IMR-90 (cell line): Measurements from ENCODE around the gene PRKCA. TPM values are rescaled to one million over a fixed set of nuclear protein-coding genes. Genes with fewer than 3 reads are reported as not detected.

ENCODE experiments used
- ATAC-seq: fragments of 200-7000 bp; cut with Tn5 transposase; 2 replicates; pipeline ENCODE4 v1.9.1; 2020; ENCODE audit warnings: low read depth, mild to moderate bottlenecking, moderate library complexity
- BruUV-seq: library from RNA; stranded (reverse); fragments of 400-500 nt; replicated peaks from 2 replicates; lab custom pipeline; 2021; lab: Mats Ljungman, UMichigan
- CTCF ChIA-PET: fragments of 300-600 bp; formaldehyde crosslinking; extraction: SDS; loops from one replicate; lab custom pipeline; 2021; ENCODE audit warnings: antibody characterized with exemption; lab: Yijun Ruan, JAX
- POLR2A ChIA-PET: fragments of 300-600 bp; sonication (Branson Sonifier 250); formaldehyde crosslinking; loops from one replicate; lab custom pipeline; 2022; ENCODE audit warnings: antibody characterized with exemption; ENCODE audit not compliant: unreplicated experiment; lab: Charles Lee
- DNase-seq: peaks from one replicate; pipeline ENCODE4 v3.0.0; 2013
- H2AFZ ChIP-seq: replicated peaks from 2 replicates; pipeline ENCODE3; 2013; ENCODE audit warnings: low read length, mild to moderate bottlenecking; ENCODE audit not compliant: poor library complexity
- H2AK5ac ChIP-seq: 2 replicates; pipeline ENCODE4 v1.6.1; 2013; ENCODE audit warnings: low read depth, low read length, inconsistent platforms
- H2AK9ac ChIP-seq: replicated peaks from 2 replicates; pipeline ENCODE3; 2013; ENCODE audit warnings: mild to moderate bottlenecking, low read depth, low read length, moderate library complexity; ENCODE audit not compliant: poor library complexity
- H2BK120ac ChIP-seq: 2 replicates; pipeline ENCODE4 v1.6.1; 2013; ENCODE audit warnings: low read depth, low read length, inconsistent platforms
- H2BK15ac ChIP-seq: 3 replicates; pipeline ENCODE4 v1.6.1; 2013; ENCODE audit warnings: low read depth, low read length, inconsistent platforms
- H2BK20ac ChIP-seq: 2 replicates; pipeline ENCODE4 v1.6.1; 2013; ENCODE audit warnings: low read depth, mild to moderate bottlenecking, inconsistent platforms, low read length, moderate library complexity
- H2BK5ac ChIP-seq: 2 replicates; pipeline ENCODE4 v1.6.1; 2013; ENCODE audit warnings: mild to moderate bottlenecking, low read depth, low read length, inconsistent platforms; ENCODE audit not compliant: poor library complexity, severe bottlenecking
- H3K14ac ChIP-seq: replicated peaks from 2 replicates; pipeline ENCODE4 v1.6.1; 2013; ENCODE audit warnings: low read depth, low read length, inconsistent platforms
- H3K18ac ChIP-seq: 2 replicates; pipeline ENCODE4 v1.6.1; 2013; ENCODE audit warnings: low read depth, low read length, control low read depth
- H3K23ac ChIP-seq: 2 replicates; pipeline ENCODE4 v1.6.1; 2013; ENCODE audit warnings: low read depth, low read length, inconsistent platforms
- H3K27ac ChIP-seq: 2 replicates; pipeline ENCODE4 v1.5.1; 2013; ENCODE audit warnings: mild to moderate bottlenecking, control low read depth, low read length; ENCODE audit not compliant: insufficient read depth
- H3K27me3 ChIP-seq: 2 replicates; pipeline ENCODE4 v1.6.1; 2013; ENCODE audit warnings: low read length; ENCODE audit not compliant: control insufficient read depth, insufficient read depth
- H3K36me3 ChIP-seq: 2 replicates; pipeline ENCODE4 v1.6.1; 2013; ENCODE audit warnings: low read length, mixed read lengths; ENCODE audit not compliant: control insufficient read depth, insufficient read depth
- H3K4ac ChIP-seq: 2 replicates; pipeline ENCODE4 v1.6.1; 2013; ENCODE audit warnings: low read depth, low read length, inconsistent platforms
- H3K4me1 ChIP-seq: 2 replicates; pipeline ENCODE4 v1.6.1; 2013; ENCODE audit warnings: low read length, mixed read lengths; ENCODE audit not compliant: control insufficient read depth, insufficient read depth
- H3K4me2 ChIP-seq: 2 replicates; pipeline ENCODE4 v1.6.1; 2013; ENCODE audit warnings: low read depth, mild to moderate bottlenecking, control low read depth, low read length, moderate library complexity
- H3K4me3 ChIP-seq: 2 replicates; pipeline ENCODE4 v1.5.1; 2013; ENCODE audit warnings: low read depth, mild to moderate bottlenecking, control low read depth, low read length, moderate library complexity; ENCODE audit not compliant: insufficient read depth
- H3K56ac ChIP-seq: 2 replicates; pipeline ENCODE4 v1.6.1; 2013; ENCODE audit warnings: low read length, inconsistent platforms; ENCODE audit not compliant: insufficient read depth; ENCODE audit errors: extremely low read depth
- H3K79me1 ChIP-seq, 2 experiments: 2 replicates each; pipeline ENCODE4 v1.6.1; 2013; ENCODE audit warnings: low read length in 2 of 2, inconsistent platforms in 1 of 2, low read depth in 1 of 2
- H3K9ac ChIP-seq: 2 replicates; pipeline ENCODE4 v1.6.1; 2013; ENCODE audit warnings: low read depth, low read length, control low read depth
- H3K9me1 ChIP-seq: 2 replicates; pipeline ENCODE4 v1.6.1; 2013; ENCODE audit warnings: low read length, inconsistent platforms; ENCODE audit not compliant: insufficient read depth
- H3K9me3 ChIP-seq: 2 replicates; pipeline ENCODE4 v1.6.1; 2013; ENCODE audit warnings: low read length; ENCODE audit not compliant: control insufficient read depth, insufficient read depth
- H4K20me1 ChIP-seq: 2 replicates; pipeline ENCODE4 v1.6.1; 2013; ENCODE audit warnings: low read length, inconsistent platforms; ENCODE audit not compliant: insufficient read depth
- H4K5ac ChIP-seq: 2 replicates; pipeline ENCODE4 v1.6.1; 2013; ENCODE audit warnings: mild to moderate bottlenecking, low read depth, low read length, control low read depth
- H4K8ac ChIP-seq, 2 experiments: 2 replicates each; pipeline ENCODE4 v1.6.1; 2013; ENCODE audit warnings: low read depth in 2 of 2, low read length in 2 of 2, control low read depth in 1 of 2, inconsistent platforms in 1 of 2
- H4K91ac ChIP-seq: 2 replicates; pipeline ENCODE4 v1.6.1; 2013; ENCODE audit warnings: low read depth, low read length, inconsistent platforms; ENCODE audit not compliant: insufficient read depth
- NFE2L2 ChIP-seq: fragments of 150-350 bp; IDR thresholded peaks from 2 replicates; pipeline ENCODE4 v1.6.1; 2016; ENCODE audit warnings: low read depth, mild to moderate bottlenecking, low read length
- RFX5 ChIP-seq: IDR thresholded peaks from 2 replicates; pipeline ENCODE4 v1.8.0; 2012; ENCODE audit warnings: low read depth, mild to moderate bottlenecking, low read length, moderate library complexity
- WGBS, 2 experiments: methylation state at CpG; one replicate each; pipeline versions ENCODE4 v1.1.5 to v1.1.7; 2013; ENCODE audit warnings: missing lambda C conversion rate in 2 of 2; ENCODE audit not compliant: insufficient read length in 1 of 2; ENCODE audit errors: extremely low coverage in 2 of 2; 5-methylcytosine and 5-hydroxymethylcytosine counted together
- dilution Hi-C: fragments of 300-500 bp; cut with HindIII; formaldehyde crosslinking; loops from one replicate; pipeline ENCODE4 v1.14.3; 2018; ENCODE audit warnings: low sequenced_read_pairs; ENCODE audit not compliant: unreplicated experiment
- in situ Hi-C: fragments of 300-500 bp; cut with MboI; formaldehyde crosslinking; loops from 3 replicates; pipeline ENCODE4 v1.14.3; 2019; ENCODE audit warnings: low sequenced_read_pairs, inconsistent platforms, mixed read lengths
- intact Hi-C: fragments of 100-400 bp; cut with micrococcal nuclease; formaldehyde crosslinking; loops from 2 replicates; pipeline ENCODE4 v1.10.0; 2022
- polyA plus RNA-seq, 3 experiments: library from polyadenylated mRNA; depleted of rRNA; stranded (reverse); fragments of >200 nt; gene quantifications; 2 replicates each; pipeline ENCODE4 v1.2.3, GENCODE V29; 2012; ENCODE audit warnings: low replicate concordance in 1 of 3
- total RNA-seq: library from RNA; depleted of rRNA; stranded (reverse); fragments of >200 nt; gene quantifications from 2 replicates; pipeline ENCODE4 v1.2.3, GENCODE V29; 2012
- TF ChIP-seq, protein P1 (sequence below): fragments of 150-350 bp; IDR thresholded peaks from 2 replicates; pipeline ENCODE4 v1.6.1; 2016; ENCODE audit warnings: low read depth, mild to moderate bottlenecking, low read length, moderate library complexity, borderline replicate concordance

The PRKCA gene
- total and polyA plus RNA-seq, 2 of the 4 experiments (the other 2 are of a cell fraction), result 31.0 to 46.0 TPM

DNA sequence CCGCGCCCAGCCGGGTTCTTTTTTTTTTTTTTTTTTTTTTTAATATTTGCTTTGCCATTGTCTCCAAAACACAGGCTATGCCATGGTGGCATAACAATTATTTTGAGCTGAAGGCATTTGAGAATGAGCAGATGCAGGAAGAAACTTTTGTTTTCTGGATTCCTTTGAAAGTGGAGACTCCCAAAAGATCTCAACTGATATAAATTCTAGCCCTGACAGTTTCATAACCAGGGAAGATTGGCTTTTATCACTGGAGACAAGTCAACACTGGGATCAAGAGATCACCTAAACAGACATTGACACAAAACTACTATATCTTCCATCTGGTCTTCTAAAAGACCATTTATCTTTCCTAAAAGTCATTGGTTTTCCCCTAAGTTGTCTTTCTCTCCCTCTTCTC, 10.1 kb upstream of the PRKCA start:
- Histone ChIP-seq H3K14ac (no peak overlapping the region), H4K5ac (no peak overlapping the region), H3K56ac (no peak overlapping the region), H3K27ac (no peak overlapping the region), H4K8ac (no peak overlapping the region), H2AK9ac (no peak overlapping the region), H3K9me3 (no peaks in the 10 kb centered on the region), H3K4me2 (no peak overlapping the region), H4K91ac (no peak overlapping the region), H3K18ac (no peak overlapping the region), H3K79me1 (no peaks in the 10 kb centered on the region), H2AFZ (no peak overlapping the region), H4K20me1 (no peaks in the 10 kb centered on the region), H3K4me3 (no peak overlapping the region), H2BK5ac (no peak overlapping the region), H3K27me3 (no peaks in the 10 kb centered on the region), H2BK15ac (no peak overlapping the region), H3K23ac (no peak overlapping the region), H2AK5ac (no peak overlapping the region), H3K4me1 (no peaks in the 10 kb centered on the region), H3K36me3 (no peaks in the 10 kb centered on the region), H3K9me1 (no peaks in the 10 kb centered on the region), H3K9ac (no peak overlapping the region), H3K4ac (no peak overlapping the region), H2BK120ac (no peak overlapping the region), H2BK20ac (no peak overlapping the region)
- BruUV-seq, result no TSS peak
- dilution Hi-C loops (no loop called here), in situ Hi-C loops (no loop called here), intact Hi-C loops (no loop called here)
- no peak for ATAC-seq
- no CpG with 5 or more reads among the region's 3 CpGs for WGBS, 2 experiments
- CTCF ChIA-PET, result no interaction called here
- TF ChIP-seq, protein P1, sequence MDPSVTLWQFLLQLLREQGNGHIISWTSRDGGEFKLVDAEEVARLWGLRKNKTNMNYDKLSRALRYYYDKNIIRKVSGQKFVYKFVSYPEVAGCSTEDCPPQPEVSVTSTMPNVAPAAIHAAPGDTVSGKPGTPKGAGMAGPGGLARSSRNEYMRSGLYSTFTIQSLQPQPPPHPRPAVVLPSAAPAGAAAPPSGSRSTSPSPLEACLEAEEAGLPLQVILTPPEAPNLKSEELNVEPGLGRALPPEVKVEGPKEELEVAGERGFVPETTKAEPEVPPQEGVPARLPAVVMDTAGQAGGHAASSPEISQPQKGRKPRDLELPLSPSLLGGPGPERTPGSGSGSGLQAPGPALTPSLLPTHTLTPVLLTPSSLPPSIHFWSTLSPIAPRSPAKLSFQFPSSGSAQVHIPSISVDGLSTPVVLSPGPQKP, result no peak
- no peak for TF ChIP-seq NFE2L2
- no peak for TF ChIP-seq RFX5
- POLR2A ChIA-PET, result no interaction called here
- DNase-seq, result no peak
